Measurements from ENCODE around the gene UVRAG.

UVRAG gene

GRCh38 chr11:76120513-76121101 lies 305.6 kb downstream of the UVRAG start:
- H3F3A ChIP-seq (ENCODE audit: insufficient read depth, low read length): no peaks in the 10 kb centered on the region
- TF ChIP-seq CTCF (IDR thresholded peaks at IDR 0.05; ENCODE audit: low read length) (no peak), EZH2 (IDR thresholded peaks at IDR 0.05; ENCODE audit: borderline replicate concordance, low read length) (no peak)
- no peaks in the 10 kb centered on the region for H3K9me3 ChIP-seq (ENCODE audit: low read length)
- H3K79me2 ChIP-seq (ENCODE audit: insufficient read depth, low read length): no peaks in the 10 kb centered on the region
- H4K20me1 ChIP-seq (ENCODE audit: insufficient read depth, low read length): no peaks in the 10 kb centered on the region
- H3K4me2 ChIP-seq (ENCODE audit: low read length): no peak overlapping the region
- H2AFZ ChIP-seq (ENCODE audit: low read length): no peak overlapping the region
- H3K9ac ChIP-seq (ENCODE audit: low read length): no peak overlapping the region
- no peak overlapping the region for H3K27ac ChIP-seq (ENCODE audit: low read depth, low read length, poor library complexity, severe bottlenecking)
- no peaks in the 10 kb centered on the region for H3K9me2 ChIP-seq (ENCODE audit: low read depth, low read length)
- peaks cover 13% of the 10 kb centered on the region; the same call in 1 of the 2 replicates for H3K36me3 ChIP-seq (ENCODE audit: insufficient read depth, low read length)
- peaks cover 13% of the 10 kb centered on the region for H3K4me1 ChIP-seq (ENCODE audit: insufficient read depth, low read length, severe bottlenecking)
- H3K4me3 ChIP-seq (ENCODE audit: low read depth, low read length, poor library complexity, severe bottlenecking): no peak overlapping the region
- H3K27me3 ChIP-seq (ENCODE audit: insufficient read depth, low read length): no peaks in the 10 kb centered on the region

- TF ChIP-seq CTCF (IDR thresholded peaks at IDR 0.05; ENCODE audit: low read length): no peak
- TF ChIP-seq EZH2 (IDR thresholded peaks at IDR 0.05; ENCODE audit: borderline replicate concordance, low read length): no peak
- H3K4me2 ChIP-seq (ENCODE audit: low read length): no peak overlapping the region
- peaks cover 13% of the 10 kb centered on the region for H3K4me1 ChIP-seq (ENCODE audit: insufficient read depth, low read length, severe bottlenecking)
Measured at GRCh38 chr11:76123248-76123647, 308.2 kb downstream of the UVRAG start.

GRCh38 chr11:76124905-76125770 lies 310.1 kb downstream of the UVRAG start:
- Histone ChIP-seq H3K4me1 (ENCODE audit: insufficient read depth, low read length, severe bottlenecking) (peaks cover 13% of the 10 kb centered on the region), H2AFZ (ENCODE audit: low read length) (no peak overlapping the region), H3K27me3 (ENCODE audit: insufficient read depth, low read length) (no peaks in the 10 kb centered on the region), H3K4me3 (ENCODE audit: low read depth, low read length, poor library complexity, severe bottlenecking) (no peak overlapping the region), H3K79me2 (ENCODE audit: insufficient read depth, low read length) (no peaks in the 10 kb centered on the region), H3K27ac (ENCODE audit: low read depth, low read length, poor library complexity, severe bottlenecking) (no peak overlapping the region), H3K9ac (ENCODE audit: low read length) (no peak overlapping the region), H3F3A (ENCODE audit: insufficient read depth, low read length) (no peaks in the 10 kb centered on the region), H4K20me1 (ENCODE audit: insufficient read depth, low read length) (no peaks in the 10 kb centered on the region), H3K9me2 (ENCODE audit: low read depth, low read length) (no peaks in the 10 kb centered on the region), H3K36me3 (ENCODE audit: insufficient read depth, low read length) (no peaks in the 10 kb centered on the region; the same call in 1 of the 2 replicates), H3K4me2 (ENCODE audit: low read length) (no peak overlapping the region), H3K9me3 (ENCODE audit: low read length) (no peaks in the 10 kb centered on the region)
- no peak for TF ChIP-seq EZH2 (IDR thresholded peaks at IDR 0.05; ENCODE audit: borderline replicate concordance, low read length)

More at GRCh38 chr11:76123248-76123647, 308.2 kb downstream of the UVRAG start:
- Histone ChIP-seq H3K27ac (ENCODE audit: low read depth, low read length, poor library complexity, severe bottlenecking) (no peak overlapping the region), H4K20me1 (ENCODE audit: insufficient read depth, low read length) (no peaks in the 10 kb centered on the region), H3K9me3 (ENCODE audit: low read length) (no peaks in the 10 kb centered on the region), H3K9me2 (ENCODE audit: low read depth, low read length) (no peaks in the 10 kb centered on the region), H3K9ac (ENCODE audit: low read length) (no peak overlapping the region), H3K79me2 (ENCODE audit: insufficient read depth, low read length) (no peaks in the 10 kb centered on the region), H3K4me3 (ENCODE audit: low read depth, low read length, poor library complexity, severe bottlenecking) (no peak overlapping the region), H2AFZ (ENCODE audit: low read length) (no peak overlapping the region), H3K36me3 (ENCODE audit: insufficient read depth, low read length) (no peaks in the 10 kb centered on the region; the same call in 1 of the 2 replicates), H3F3A (ENCODE audit: insufficient read depth, low read length) (no peaks in the 10 kb centered on the region), H3K27me3 (ENCODE audit: insufficient read depth, low read length) (no peaks in the 10 kb centered on the region)

All from OCI-LY1 (cell line).